Stimulated activated CD4-positive, alpha-beta T cell treated with anti-CD3 and anti-CD28 coated beads, Interleukin-12 subunit alpha, Interleukin-12 subunit beta, amount 100 ng/mL, for 48 hours (primary cell): Measurements from ENCODE around the gene DSG1.
"Not testable (repeated sequence)": the region's sequence is repeated elsewhere in the genome, so short reads cannot be mapped to it uniquely, and the experiment has no call there.

ENCODE experiments used
- DNase-seq, 3 donors: peaks; one replicate each; pipeline ENCODE4 v3.0.0-alpha.2; 2020; ENCODE audit warnings: low read depth in 2 of 3, low spot score in 1 of 3

Gene DSG1

DNA sequence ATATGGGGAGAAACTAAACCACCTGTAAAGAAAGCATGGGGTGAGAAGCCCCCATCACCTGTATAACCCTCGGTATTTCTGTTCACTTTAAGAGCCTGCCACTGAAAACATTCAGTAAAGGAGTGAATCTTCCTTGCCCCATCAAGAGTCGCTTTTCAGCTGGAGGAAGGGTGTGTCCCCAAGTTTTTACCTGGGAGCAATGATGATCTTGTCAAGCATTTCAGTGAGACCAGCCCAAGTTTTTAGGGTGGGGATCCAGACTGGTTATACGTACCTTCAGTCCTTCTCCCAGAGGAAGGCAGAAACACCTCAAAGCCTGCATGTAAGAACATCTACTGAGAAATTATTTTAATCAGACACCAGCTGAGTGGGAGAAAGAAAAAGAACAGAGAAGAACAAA is at the start of gene DSG1:
TSS of gene DSG1 (plus strand) at position 301 of the 400 bp plus-strand sequence. CDS start 141 bp downstream, outside the sequence.
- no peak for DNase-seq

DNA sequence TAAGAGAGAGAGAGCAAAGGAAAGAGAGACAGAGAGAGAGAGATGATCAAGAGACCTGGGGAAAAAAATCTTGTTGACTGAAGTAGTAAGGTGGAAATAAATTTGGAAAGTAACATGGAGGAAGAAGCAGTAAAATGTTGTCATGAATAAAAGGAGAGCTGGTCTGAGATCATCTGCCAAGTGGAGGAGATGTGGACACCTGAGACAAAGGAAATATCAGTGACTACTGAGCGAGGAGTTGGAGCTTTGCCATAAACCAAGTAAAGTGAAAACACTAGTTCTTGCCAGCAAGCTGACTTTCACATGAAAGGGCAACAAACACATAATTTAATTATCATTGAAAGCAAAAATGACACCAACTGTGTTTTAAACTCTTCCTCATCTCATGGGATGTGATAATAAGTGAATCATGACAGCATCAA is 49.0 kb upstream of the DSG1 start:
- DNase-seq = no peak

DNA sequence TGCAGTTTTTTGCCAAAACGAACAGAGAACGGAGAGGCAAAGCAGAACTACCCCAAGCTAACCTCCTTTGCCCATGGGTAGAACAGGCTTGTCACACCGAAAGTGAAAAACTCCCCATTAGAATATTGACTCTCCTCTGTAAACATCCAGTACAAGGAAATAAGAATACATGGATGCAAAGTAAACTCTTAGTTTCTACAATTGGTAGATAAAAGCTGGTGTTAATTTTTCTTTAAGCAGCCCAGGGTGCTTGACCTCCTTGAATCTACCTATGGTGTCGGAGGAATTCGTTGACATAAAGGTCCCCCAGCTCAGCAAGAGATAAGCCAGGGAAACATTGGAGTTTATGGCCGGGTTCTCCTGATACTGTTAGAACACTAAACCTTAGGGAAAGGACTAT is 48.4 kb upstream of the DSG1 start:
- no peak for DNase-seq

DNA sequence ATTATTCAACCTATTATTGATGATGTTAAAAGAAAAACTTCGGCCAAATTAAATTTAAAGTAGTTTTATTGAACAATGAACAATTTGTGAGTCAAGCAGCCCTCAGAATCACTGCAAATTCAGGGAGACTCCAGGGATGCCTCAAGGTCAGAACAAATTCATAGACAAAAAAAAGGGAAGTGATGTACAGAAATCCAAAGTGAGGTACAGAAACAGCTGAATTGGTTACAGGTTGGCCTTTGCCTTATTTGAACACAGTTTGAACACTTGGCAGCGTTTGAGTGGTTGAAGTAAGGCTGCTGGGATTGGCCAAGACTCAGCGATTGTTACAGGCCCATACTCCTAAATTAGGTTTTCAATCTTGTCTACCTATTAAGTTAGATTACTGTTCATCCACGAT is 47.4 kb upstream of the DSG1 start:
- DNase-seq = no peak

DNA sequence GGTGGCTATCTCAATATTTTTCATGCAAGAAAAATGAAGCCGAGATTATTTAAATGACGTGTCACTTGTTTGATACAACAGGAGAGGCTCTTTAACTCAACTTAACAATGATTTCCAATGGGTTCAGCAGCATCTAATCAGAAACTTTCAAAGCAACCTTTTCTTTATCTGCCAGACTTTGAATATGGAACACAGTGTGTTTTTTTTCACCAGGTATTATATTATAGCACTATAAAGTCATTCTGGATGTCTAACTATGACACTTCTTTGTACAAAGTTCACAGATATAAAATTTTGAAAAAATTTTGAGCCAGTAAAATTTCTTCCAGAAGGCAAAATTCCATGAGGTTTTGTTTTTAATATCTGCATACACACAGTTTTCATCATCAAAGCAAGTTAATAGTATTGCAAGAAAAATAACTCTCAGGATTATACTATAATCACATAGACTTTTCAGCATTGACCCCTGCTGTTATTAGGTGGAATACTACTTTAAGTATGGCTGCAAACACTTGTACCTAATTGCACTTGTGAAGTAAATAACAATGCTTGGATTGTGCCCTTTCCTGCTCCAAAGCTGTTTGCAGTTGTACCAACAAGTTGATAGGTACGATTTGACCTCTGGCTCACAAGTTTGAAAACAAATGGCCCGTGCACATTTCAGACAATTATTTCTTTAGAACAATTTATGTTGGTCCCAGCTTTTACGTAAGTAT is 44.0 kb upstream of the DSG1 start:
- DNase-seq = no peak

DNA sequence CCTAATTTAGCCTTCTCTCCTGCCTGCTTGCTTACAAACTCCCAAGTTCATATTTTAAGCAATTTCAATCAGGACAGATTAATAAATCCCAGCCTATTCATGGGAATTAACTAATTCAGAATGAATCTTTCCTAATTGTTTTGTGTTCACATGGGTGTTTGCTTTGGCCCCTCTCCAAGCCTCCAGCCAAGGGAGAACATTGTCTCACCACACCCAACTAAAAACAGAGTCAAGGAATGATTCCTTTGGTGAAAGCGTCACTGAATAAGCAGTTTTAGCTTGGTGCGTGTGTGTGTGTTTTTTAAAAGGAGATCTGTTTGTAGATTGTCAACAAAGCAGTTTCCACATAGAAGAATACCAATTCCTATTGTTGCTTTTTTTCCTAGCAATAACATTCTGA is 43.0 kb upstream of the DSG1 start:
- DNase-seq = no peak

DNA sequence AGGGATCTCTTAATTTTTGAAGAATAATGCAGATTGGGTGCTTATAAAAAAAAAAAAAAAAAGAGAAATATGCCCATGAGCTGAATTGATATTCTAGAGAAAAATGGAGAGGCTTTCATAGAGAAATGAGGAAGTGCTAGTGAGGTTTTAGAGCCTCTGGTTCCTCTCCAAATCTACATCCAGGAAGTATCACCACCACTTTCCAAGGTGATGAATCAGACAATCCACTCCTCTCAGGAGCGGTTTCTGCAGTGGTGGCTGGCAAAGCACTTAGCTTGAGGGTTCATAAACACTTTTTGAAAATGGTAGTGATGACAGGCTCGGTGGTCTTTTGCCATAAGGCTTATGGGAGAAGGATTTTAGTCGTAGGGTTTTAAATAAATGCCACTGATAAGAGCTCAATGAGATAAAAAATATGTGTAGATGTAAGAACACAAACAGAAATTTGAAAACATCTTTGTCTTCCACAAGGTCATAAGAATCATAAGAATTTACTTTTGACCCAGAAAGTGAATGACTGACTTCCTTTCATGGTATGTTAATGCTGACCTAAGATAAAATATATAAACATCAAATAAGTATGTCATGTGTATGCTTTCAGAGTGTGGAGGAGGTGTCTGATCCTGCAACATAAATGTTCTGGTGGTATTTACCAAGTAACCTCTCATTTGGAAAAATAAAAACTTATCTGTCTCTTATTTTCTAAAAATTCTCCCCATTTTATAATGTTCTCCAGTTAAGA is 42.1 kb upstream of the DSG1 start:
- no peak for DNase-seq

DNA sequence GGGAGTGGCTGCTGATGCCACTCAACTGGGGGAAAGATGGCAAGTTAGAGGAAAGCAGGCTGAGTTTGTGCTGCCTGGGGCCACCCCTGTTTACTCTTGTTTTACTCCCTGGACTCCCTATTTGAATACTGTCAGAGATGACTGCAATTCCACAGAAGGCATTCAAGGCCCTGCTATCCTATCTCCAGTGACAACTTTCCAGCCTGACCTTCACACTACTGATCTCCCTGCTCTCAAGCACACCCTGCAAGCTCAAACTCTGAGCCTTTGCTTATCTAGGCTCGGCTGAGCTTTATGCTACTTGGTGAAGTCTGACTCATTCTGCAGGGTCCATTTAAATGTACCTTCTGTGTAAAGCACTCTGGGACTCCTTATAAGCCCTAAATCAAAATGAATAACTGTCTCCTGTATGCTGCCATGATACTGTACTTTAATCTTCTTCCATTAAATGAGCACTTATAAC is 39.3 kb upstream of the DSG1 start:
- no peak for DNase-seq

DNA sequence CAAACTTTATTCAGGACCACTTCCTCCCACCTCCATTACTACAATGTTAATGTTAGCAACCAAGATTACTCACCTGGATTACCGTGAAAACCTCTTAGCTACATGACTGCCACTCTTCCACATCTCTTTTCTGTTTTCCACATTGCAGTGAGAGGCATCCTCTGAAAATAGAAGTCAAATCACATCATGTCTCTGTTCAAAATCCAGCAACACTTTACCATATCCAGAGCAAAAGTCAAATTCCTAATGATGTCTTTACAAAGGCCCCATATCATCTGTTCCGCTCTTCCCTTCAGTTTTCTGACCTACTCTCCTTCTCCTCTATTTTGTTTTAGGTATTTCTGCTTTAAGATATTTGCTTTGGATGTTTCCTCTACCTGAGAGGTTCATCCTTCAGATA is 37.5 kb upstream of the DSG1 start:
- no peak for DNase-seq

DNA sequence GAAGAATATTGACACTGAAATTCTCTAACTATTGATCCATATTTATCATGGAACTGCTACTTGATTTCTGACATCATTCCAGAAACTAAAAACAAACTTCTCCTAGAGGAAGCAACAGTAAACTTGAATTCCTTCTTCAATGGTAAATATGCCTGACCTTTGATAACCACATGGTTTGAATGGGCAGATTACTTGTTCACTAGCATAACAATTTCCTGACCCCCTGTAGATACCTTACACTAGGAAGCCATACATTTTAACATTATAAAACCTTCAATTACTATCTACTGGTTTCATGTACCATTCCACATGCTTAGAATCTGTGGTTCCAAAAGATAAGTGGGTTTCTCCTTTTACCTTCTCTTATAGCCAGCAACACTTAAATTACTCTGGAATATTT is 36.5 kb upstream of the DSG1 start:
- DNase-seq = no peak

DNA sequence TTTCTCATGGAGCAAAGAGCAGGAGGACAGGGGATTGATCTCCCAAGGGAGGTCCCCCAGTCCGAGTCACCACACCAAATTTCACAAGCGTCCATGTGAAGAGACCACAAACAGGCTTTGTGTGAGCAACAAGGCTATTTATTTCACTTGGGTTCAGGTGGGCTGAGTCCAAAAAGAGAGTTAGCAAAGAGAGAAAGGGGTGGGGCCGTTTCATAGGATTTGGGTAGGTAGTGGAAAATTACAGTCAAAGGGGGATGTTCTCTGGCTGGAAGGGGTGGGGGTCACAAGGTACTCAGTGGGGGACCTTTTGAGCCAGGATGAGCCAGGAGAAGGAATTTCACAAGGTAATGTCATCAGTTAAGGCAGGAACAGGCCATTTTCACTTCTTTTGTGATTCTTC is 28.5 kb upstream of the DSG1 start:
- DNase-seq = not testable (repeated sequence)

DNA sequence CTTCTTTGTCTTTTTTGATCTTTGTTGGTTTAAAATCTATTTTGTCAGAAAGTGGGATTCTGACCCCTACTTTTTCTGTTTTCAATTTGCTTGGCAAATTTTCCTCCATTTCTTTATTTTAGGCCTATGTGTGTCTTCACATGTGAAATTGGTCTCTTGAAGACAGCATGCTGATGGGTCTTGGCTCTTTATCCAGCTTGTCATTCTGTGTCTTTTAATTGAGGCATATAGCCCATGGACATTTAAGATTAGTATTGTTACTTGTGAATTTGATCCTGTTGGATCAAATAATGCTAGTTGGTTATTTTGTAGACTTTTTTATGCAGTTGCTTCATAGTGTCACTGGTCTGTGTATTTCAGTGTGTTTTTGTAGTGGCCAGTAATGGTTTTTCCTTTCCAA is 26.3 kb upstream of the DSG1 start:
- no peak for DNase-seq

DNA sequence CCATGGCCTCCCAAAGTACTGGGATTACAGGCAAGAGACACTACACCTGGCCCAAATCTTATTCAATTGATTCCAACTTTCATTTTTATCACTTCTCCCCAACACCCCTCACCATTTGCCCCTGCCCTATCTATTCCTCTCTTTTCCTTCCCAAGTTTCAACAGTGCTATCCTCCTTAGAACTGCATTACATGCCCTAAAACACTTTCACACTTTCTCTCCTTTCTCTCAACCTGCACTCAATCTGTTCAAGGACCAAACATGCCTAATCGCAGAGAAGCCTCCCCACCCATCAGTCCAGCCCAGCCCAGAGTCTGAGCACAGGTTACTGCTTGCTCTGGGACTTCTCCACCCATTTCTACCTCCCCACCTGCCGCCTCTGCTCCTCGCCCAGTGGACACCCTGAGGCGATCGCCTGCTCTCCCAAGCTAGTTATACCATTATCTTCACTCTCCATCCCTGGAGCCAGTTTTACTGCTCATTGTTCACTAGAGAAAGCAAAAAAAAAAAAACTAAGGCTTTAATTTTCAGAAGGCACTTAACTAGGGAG is 23.7 kb upstream of the DSG1 start:
- no peak for DNase-seq

DNA sequence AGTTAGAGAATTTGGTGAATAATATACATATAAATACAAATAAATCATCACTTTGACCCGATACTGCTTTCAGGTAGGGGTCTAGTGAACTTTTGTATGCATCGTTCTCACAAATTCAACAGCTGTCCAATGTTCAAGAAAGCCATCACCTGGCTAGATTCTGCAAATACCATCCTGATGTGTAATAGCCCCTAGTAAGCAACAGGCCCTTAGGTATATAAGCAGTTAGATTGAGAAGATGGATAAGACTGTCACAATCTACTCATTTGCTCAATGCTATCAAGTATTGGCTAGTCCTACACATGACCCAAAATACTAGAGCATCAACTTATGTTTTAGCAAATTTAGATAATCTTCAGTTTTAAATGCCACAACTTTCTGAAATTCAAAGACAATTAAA is 20.7 kb upstream of the DSG1 start:
- no peak for DNase-seq

DNA sequence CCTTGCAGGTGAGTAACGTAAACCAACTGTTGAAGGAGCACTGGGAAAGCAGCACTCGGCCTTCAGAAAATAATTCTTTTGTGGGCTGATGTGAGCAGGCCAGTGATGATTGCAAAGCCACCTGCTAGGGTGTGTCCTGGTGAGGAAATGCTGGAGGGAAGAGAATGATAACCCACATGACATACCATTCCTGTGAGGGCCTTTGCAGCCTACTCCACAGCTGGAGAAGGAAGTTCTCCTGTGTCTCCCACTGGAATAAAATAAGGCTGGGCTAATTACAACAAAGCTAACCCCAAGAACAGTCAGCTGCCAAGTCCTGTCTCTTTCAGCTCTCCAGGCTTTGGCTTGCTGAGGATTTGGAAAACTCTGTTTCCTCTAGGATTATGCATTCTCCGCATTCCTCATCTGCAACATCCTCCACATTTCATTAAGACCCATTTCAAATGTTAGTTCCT is 16.7 kb upstream of the DSG1 start:
- no peak for DNase-seq

DNA sequence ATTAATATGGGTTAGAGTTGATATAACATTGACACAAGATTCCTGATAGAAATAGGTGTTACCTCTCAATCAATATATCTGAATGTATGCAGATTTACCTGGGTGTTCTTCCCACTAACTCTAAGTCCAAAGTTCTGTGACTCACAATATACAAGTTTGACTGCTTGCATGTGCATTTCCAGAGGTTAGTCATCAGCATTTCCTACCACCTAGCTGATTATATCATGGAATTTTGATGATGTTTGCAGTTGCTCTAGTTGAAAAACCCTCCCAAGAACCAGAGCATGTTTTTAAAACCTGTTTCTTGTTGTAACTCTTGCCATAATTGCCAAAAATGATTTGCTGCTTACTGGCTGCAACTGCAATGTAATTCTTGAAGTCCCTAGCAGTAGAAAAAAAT is 15.0 kb upstream of the DSG1 start:
- no peak for DNase-seq

DNA sequence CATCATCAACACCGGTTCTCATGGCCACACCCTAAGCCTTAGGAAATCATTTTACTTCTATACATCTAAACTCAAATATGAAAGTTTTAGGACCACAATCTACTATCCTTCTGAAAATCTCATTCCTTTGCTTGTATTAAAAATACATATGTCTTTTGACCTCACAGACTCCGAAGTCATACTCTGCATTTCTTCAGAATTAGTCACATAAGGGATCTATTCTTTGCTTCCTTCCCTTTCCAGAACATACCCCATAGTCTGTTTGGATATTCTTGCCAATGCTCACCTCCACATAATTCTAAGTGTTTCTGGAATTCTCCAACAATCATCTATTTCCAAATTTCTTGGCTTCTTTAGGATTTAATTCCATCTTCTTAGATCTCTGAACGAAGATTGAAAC is 14.2 kb upstream of the DSG1 start:
- DNase-seq = no peak

DNA sequence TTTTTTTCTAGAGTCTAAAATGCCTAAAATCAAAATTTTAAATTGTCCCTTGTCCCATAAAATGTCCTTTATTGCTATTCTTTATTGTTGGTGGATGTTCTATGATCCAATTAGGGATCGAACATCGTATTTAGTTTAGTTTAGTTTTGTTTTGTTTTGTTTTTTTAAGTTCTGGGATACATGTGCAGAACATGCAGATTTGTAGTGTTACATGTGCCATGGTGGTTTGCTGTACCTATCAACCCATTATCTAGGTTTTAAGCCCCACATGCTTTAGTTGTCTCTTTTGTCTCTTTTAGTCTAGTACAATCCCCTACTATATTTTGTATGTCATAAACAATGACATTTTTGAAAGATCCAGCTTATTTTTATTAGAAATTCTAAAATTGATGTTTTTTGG is 8.8 kb upstream of the DSG1 start:
- DNase-seq = no peak

DNA sequence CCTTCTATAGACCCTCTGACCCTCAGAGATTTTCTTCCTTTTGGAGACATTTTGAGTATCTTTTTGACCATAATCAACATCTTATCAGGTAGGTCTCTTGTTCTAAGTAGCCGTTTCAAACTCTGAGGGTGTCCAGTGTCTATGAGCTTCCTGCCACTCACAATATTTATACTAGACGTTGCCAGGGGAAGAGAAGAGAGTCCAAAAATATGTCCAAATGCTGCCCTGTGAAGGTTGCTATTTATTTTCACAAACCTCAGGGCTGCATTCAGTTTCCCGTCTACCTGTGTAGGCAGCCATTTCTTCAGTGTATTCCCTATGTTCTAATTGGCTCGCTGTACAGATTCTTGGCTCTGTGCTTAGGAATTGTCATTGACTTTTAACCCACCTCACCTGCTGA is 986 bp upstream of the DSG1 start:
- no peak for DNase-seq

DNA sequence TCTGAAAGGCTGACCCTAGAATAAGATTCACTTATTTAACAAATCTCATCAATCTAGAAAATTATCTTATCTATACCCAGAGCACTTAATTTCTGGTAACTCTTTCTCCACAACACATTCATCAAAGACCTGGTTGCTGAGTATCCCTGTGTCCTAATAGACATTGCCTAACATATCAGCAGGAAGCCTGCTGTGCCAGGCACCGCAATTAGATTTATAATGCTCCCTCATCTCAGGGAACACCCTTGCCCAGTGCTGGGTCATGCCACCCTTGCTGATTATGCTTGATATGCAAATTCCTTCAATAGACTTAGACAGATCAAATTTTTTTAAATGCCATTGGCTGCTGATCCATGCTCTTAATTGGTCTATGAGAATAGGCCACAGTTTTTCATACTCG is 3.8 kb downstream of the DSG1 start:
- no peak for DNase-seq

DNA sequence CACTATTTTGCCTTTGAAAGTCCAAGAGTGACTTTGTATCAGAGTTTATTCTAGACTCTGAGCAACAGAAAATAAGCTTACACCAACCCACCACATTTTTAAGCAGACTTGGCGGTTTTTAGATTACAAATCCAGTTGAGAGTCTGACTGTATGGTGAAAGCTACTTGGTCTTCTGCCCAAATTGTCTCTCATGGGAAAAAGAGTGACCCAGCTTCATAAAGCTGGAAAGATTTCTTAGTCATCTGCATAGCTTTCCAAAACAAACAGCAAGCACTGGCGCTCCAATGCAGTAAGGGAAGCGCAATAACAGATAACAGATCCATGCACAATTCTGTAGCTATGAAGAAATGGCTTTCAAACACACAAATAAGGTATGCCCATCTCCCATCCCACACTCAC is 7.1 kb downstream of the DSG1 start:
- DNase-seq = no peak

DNA sequence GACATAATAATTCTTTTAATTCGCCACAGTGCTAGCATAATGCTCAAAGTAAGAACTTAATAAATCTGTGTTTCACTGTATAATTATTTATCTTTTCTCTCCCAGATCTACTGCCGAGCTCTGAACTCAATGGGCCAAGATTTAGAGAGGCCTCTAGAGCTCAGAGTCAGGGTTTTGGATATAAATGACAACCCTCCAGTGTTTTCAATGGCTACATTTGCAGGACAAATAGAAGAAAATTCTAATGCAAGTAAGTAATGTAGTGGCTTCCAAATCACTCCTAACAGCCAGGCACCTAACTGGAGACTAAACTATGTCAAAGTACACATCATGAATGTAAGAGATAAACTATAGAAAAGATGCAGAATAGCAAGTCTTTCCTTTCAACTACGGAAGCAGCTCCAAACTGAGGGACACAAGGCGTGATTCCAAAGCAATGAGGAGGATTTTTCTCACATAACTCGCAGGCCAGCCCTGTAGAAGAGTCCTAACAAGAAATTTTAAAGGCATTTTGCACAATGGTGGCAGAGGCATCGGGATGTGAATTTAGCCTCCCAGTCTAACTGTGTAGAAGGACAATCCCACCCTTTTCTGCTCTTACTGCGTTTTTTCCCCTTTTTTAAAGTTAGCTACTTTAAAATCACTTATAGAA is 12.0 kb downstream of the DSG1 start:
- no peak for DNase-seq
